Panc1 (cell line): ENCODE data around the gene WNT3.

Experiments
- POLR2AphosphoS5 ChIP-seq: IDR thresholded peaks from 2 replicates; pipeline ENCODE4 v1.6.1; 2012; ENCODE audit warnings: mild to moderate bottlenecking, low read depth, low read length, moderate library complexity
- TF ChIP-seq, protein P1 (sequence below): fragments of 450-650 bp; IDR thresholded peaks from 2 replicates; pipeline ENCODE4 v1.5.1; 2017; ENCODE audit warnings: mild to moderate bottlenecking

DNA sequence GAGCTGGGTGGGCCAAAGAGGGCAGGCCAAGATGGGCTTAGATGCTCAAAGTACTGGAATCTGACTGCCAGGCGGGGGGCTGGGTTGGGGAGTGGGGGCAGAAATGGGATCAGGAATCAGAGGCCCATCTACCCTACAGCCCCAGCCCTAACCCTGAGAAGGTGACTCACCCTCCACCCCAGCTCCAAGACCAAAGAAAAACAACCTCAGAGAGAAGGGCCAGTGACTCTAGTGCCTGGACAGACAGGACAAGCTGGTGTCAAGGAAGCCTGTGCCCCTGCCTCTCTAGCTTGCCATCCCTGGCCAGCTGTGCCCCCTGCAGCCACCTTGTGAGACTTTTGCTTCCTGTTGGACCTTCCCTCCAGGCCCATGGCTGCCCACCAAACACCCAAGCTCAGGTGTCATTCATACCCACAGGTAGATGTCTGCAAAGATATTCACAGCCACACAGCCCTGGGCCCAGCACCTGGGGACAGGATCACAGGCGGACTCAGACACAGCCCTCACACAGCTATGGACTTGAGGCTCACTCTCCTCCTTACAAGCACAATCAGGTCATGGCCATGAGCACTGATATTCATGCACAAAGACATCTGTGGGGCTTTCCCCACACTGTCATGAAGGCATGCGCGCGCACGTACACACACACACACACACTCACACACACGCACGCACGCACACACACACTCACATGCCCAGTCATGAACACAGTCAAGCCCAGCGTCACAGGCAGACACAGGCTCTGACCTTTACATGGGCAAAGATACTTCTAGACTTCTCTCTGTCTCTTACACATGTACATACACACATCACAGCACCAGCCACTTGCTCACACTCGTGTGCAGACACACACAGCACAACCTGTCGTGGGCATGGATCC is 2.8 kb downstream of the WNT3 start:
- TF ChIP-seq, protein P1, sequence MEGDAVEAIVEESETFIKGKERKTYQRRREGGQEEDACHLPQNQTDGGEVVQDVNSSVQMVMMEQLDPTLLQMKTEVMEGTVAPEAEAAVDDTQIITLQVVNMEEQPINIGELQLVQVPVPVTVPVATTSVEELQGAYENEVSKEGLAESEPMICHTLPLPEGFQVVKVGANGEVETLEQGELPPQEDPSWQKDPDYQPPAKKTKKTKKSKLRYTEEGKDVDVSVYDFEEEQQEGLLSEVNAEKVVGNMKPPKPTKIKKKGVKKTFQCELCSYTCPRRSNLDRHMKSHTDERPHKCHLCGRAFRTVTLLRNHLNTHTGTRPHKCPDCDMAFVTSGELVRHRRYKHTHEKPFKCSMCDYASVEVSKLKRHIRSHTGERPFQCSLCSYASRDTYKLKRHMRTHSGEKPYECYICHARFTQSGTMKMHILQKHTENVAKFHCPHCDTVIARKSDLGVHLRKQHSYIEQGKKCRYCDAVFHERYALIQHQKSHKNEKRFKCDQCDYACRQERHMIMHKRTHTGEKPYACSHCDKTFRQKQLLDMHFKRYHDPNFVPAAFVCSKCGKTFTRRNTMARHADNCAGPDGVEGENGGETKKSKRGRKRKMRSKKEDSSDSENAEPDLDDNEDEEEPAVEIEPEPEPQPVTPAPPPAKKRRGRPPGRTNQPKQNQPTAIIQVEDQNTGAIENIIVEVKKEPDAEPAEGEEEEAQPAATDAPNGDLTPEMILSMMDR = no peak
- TF ChIP-seq POLR2AphosphoS5 = no peak
